ENCODE data around the gene CEP57L1. TPM values are rescaled to one million over a fixed set of nuclear protein-coding genes. Genes with fewer than 3 reads are reported as not detected.
"Not testable (repeated sequence)": the region's sequence is repeated elsewhere in the genome, so short reads cannot be mapped to it uniquely, and the experiment has no call there.

The CEP57L1 gene
- total RNA-seq, 1 experiment from 2014 or later = 45.2 TPM

DNA sequence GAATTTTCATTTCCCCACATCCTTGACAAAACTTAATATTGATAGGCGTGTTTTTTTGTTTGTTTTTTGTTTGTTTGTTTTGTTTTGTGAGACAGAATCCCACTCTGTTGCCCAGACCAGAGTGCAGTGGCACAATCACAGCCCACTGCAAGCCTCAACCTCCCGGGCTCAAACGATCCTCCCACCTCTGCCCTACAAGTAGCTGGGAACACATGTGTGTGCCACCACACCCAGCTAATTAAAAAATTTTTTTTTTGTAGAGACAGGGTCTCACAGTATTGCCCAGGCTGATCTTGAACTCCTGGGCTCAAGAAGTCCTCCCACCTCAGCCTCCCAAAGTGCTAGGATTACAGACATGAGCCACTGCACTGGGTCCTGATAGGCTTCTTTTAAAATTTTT, 9.2 kb downstream of the CEP57L1 start:
- Histone ChIP-seq H3K27ac (no peak overlapping the region), H3K9me3 (replicated peaks) (no peaks in the 10 kb centered on the region), H3K27me3 (replicated peaks) (no peaks in the 10 kb centered on the region), H3K4me3 (no peak overlapping the region), H3K36me3 (peaks cover 16% of the 10 kb centered on the region), H3K4me1 (replicated peaks) (no peaks in the 10 kb centered on the region)
- no peak for DNase-seq (ENCODE audit: low read depth in 1 of 2, low spot score in 2 of 2)

DNA sequence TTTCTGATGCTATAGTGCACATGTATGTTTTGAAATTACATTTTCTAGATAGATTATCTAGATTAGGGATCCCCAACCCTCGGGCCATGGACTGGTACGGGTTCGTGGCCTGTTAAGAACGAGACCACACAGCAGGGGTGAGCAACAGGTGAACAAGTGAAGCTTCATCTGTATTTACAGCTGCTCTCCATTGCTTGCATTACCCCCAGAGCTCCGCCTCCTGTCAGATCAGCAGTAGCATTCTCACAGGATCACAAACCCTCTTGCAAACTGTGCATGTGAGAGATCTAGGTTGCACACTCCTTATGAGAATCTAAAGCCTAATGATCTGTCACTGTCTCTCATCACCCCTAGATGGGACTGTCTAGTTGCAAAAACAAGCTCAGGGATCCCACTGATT, 10.4 kb downstream of the CEP57L1 start:
- no peak overlapping the region for H3K4me3 ChIP-seq
- no peaks in the 10 kb centered on the region for H3K9me3 ChIP-seq (replicated peaks)
- H3K27ac ChIP-seq = no peak overlapping the region
- H3K4me1 ChIP-seq (replicated peaks) = no peaks in the 10 kb centered on the region
- no peak for DNase-seq (ENCODE audit: low read depth in 1 of 2, low spot score in 2 of 2)
- peaks cover 10% of the 10 kb centered on the region; the same call in 1 of the 2 replicates for H3K36me3 ChIP-seq
- no peaks in the 10 kb centered on the region for H3K27me3 ChIP-seq (replicated peaks)

GRCh38 chr6:109109663-109110062, 14.4 kb downstream of the CEP57L1 start:
- H3K4me1 ChIP-seq (replicated peaks); H3K27me3 ChIP-seq (replicated peaks); H3K27ac ChIP-seq; H3K9me3 ChIP-seq (replicated peaks); DNase-seq (ENCODE audit: low read depth in 1 of 2, low spot score in 2 of 2); H3K4me3 ChIP-seq; H3K36me3 ChIP-seq: not testable (repeated sequence)

DNA sequence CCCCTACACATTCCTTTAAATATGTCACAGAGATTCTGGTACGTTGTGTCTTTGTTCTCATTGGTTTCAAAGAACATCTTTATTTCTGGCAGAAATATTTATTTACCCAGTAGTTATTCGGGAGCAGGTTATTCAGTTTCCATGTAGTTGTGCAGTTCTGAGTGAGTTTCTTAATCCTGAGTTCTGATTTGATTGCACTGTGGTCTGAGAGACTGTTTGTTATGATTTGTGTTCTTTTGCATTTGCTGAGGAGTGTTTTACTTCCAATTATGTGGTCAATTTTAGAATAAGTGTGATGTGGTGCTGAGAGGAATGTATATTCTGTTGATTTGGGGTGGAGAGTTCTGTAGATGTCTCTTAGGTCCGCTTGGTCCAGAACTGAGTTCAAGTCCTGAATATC, 17.4 kb downstream of the CEP57L1 start:
- H3K4me1 ChIP-seq (replicated peaks); H3K4me3 ChIP-seq; H3K27ac ChIP-seq; H3K36me3 ChIP-seq; H3K27me3 ChIP-seq (replicated peaks); DNase-seq (ENCODE audit: low read depth in 1 of 2, low spot score in 2 of 2); H3K9me3 ChIP-seq (replicated peaks): not testable (repeated sequence)

- H3K27me3 ChIP-seq (replicated peaks) = no peaks in the 10 kb centered on the region
- H3K36me3 ChIP-seq = no peaks in the 10 kb centered on the region
- H3K27ac ChIP-seq = no peak overlapping the region
- no peaks in the 10 kb centered on the region for H3K9me3 ChIP-seq (replicated peaks)
- H3K4me3 ChIP-seq = no peak overlapping the region
- no peak for DNase-seq (ENCODE audit: low read depth in 1 of 2, low spot score in 2 of 2)
- peaks cover 27% of the 10 kb centered on the region for H3K4me1 ChIP-seq (replicated peaks)
Measured at GRCh38 chr6:109117346-109118035, 22.2 kb downstream of the CEP57L1 start.

DNA sequence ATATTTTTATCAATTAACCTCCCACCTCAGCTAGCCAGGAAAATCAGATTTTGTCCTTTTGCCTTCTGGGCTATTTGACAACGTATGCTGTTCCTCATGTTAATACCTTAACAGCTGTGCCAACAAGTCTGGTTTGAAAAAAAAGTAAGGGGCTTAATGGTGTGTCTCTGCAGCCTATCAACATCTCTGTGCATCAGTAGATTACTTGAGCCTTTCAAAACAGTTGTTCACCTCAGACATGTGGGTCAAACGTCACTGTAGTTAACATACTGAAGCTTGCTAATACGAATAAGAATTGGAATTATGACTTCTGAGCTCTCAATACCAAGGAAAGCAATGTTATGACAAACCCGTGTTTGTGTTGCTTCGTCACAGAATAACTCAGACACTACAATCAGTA, 23.0 kb downstream of the CEP57L1 start:
- Histone ChIP-seq H3K27me3 (replicated peaks) (no peaks in the 10 kb centered on the region), H3K9me3 (replicated peaks) (no peaks in the 10 kb centered on the region), H3K27ac (no peak overlapping the region), H3K36me3 (no peaks in the 10 kb centered on the region), H3K4me1 (replicated peaks) (peaks cover 23% of the 10 kb centered on the region), H3K4me3 (no peak overlapping the region)
- DNase-seq (ENCODE audit: low read depth in 1 of 2, low spot score in 2 of 2) = no peak

GRCh38 chr6:109118871-109119354, 23.6 kb downstream of the CEP57L1 start:
- Histone ChIP-seq H3K4me1 (replicated peaks) (peaks cover 23% of the 10 kb centered on the region), H3K4me3 (no peak overlapping the region), H3K9me3 (replicated peaks) (no peaks in the 10 kb centered on the region), H3K27ac (no peak overlapping the region), H3K36me3 (no peaks in the 10 kb centered on the region), H3K27me3 (replicated peaks) (no peaks in the 10 kb centered on the region)
- no peak for DNase-seq (ENCODE audit: low read depth in 1 of 2, low spot score in 2 of 2)

GRCh38 chr6:109121411-109121810, 26.1 kb downstream of the CEP57L1 start:
- H3K9me3 ChIP-seq (replicated peaks) = no peaks in the 10 kb centered on the region
- H3K27ac ChIP-seq = no peak overlapping the region
- H3K27me3 ChIP-seq (replicated peaks) = no peaks in the 10 kb centered on the region
- H3K4me1 ChIP-seq (replicated peaks) = peaks cover 19% of the 10 kb centered on the region
- H3K4me3 ChIP-seq = no peak overlapping the region
- H3K36me3 ChIP-seq = no peaks in the 10 kb centered on the region
- no peak for DNase-seq (ENCODE audit: low read depth in 1 of 2, low spot score in 2 of 2)

DNA sequence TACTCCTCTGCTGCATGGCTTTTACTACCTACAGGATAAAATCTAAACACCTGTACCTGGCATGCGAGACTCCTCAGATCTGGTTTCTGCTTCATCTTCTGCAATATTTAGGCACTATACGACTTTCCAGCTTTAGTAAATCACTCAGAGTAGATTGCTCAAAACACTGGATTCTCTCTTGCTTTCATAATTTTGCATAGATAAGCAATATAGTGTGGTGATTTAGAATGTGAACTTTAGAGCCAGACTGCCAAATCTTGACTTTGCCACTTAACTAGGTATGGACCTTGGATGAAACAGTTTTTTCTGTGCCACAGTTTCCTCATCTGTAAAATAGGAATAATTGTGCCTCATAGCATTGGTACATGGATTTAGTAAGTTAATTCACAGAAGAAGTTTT, 28.9 kb downstream of the CEP57L1 start:
- Histone ChIP-seq H3K9me3 (replicated peaks) (no peaks in the 10 kb centered on the region), H3K36me3 (peaks cover 2% of the 10 kb centered on the region; the same call in 1 of the 2 replicates), H3K4me3 (no peak overlapping the region), H3K4me1 (replicated peaks) (peaks cover 14% of the 10 kb centered on the region), H3K27me3 (replicated peaks) (no peaks in the 10 kb centered on the region), H3K27ac (no peak overlapping the region)
- no peak for DNase-seq (ENCODE audit: low read depth in 1 of 2, low spot score in 2 of 2)

GRCh38 chr6:109125504-109125903, 30.2 kb downstream of the CEP57L1 start:
- no peak for DNase-seq (ENCODE audit: low read depth in 1 of 2, low spot score in 2 of 2)
- peaks cover 7% of the 10 kb centered on the region for H3K36me3 ChIP-seq
- H3K27me3 ChIP-seq (replicated peaks) = no peaks in the 10 kb centered on the region
- no peak overlapping the region for H3K4me3 ChIP-seq
- H3K9me3 ChIP-seq (replicated peaks) = no peaks in the 10 kb centered on the region
- peaks cover 9% of the 10 kb centered on the region for H3K4me1 ChIP-seq (replicated peaks)
- H3K27ac ChIP-seq = no peak overlapping the region

DNA sequence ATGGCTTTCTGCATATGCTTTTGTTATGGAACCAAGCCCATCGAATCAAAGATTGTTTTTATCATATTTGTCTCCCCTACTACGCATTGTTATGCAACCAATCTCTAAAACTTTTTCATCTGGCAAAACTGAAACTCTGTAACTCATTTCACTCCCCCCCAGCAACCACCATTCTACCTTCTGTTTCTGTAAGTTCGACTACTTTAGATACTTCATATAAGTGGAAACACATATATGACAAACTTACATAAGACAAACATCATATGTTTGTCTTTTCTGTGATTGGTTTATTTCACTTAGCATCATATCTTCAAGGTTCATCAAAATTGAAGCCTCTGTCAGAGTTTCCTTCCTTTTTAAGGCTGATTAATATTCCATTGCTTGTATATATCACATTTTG, 34.8 kb downstream of the CEP57L1 start:
- no peaks in the 10 kb centered on the region for H3K4me1 ChIP-seq (replicated peaks)
- no peak overlapping the region for H3K27ac ChIP-seq
- DNase-seq (ENCODE audit: low read depth in 1 of 2, low spot score in 2 of 2) = no peak
- peaks cover 10% of the 10 kb centered on the region for H3K36me3 ChIP-seq
- no peaks in the 10 kb centered on the region for H3K27me3 ChIP-seq (replicated peaks)
- no peaks in the 10 kb centered on the region for H3K9me3 ChIP-seq (replicated peaks)
- no peak overlapping the region for H3K4me3 ChIP-seq

DNA sequence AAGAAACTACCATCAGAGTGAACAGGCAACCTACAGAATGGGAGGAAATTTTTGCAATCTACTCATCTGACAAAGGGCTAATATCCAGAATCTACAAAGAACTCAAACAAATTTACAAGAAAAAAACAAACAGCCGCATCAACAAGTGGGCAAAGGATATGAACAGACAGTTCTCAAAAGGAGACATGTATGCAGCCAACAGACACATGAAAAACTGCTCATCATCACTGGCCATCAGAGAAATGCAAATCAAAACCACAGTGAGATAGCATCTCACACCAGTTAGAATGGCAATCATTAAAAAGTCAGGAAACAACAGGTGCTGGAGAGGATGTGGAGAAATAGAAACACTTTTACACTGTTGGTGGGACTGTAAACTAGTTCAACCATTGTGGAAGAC, 40.3 kb downstream of the CEP57L1 start:
- not testable (repeated sequence) for H3K4me3 ChIP-seq

GRCh38 chr6:109136039-109136438, 40.7 kb downstream of the CEP57L1 start:
- H3K27ac ChIP-seq; H3K36me3 ChIP-seq; H3K27me3 ChIP-seq (replicated peaks); DNase-seq (ENCODE audit: low read depth in 1 of 2, low spot score in 2 of 2); H3K4me3 ChIP-seq; H3K9me3 ChIP-seq (replicated peaks): not testable (repeated sequence)
- peaks cover 13% of the 10 kb centered on the region for H3K4me1 ChIP-seq (replicated peaks)

More for the DNA sequence above, 40.3 kb downstream of the CEP57L1 start:
- DNase-seq (ENCODE audit: low read depth in 1 of 2, low spot score in 2 of 2); H3K27ac ChIP-seq; H3K9me3 ChIP-seq (replicated peaks); H3K36me3 ChIP-seq; H3K27me3 ChIP-seq (replicated peaks): not testable (repeated sequence)
- peaks cover 13% of the 10 kb centered on the region for H3K4me1 ChIP-seq (replicated peaks)

GRCh38 chr6:109136530-109136929, 41.2 kb downstream of the CEP57L1 start:
- DNase-seq (ENCODE audit: low read depth in 1 of 2, low spot score in 2 of 2); H3K9me3 ChIP-seq (replicated peaks); H3K27me3 ChIP-seq (replicated peaks); H3K27ac ChIP-seq; H3K4me3 ChIP-seq; H3K36me3 ChIP-seq: not testable (repeated sequence)
- H3K4me1 ChIP-seq (replicated peaks) = peaks cover 13% of the 10 kb centered on the region

DNA sequence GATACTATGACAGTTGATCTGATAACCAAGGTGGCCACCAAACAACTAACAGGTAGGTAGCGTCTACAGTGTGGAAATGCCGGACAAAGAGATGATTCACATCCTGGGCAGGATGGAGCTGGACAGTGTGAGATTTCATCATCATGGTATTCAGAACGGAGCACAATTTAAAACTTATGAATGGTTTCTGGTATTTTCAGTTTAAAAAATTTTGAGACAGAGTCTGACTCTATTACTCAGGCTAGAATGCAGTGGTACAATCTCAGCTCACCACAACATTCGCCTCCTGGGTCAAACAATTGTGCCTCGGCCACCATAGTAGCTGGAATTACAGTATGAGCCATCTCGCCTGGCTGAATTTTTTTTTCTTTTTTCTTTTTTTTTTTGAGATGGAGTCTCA, 43.8 kb downstream of the CEP57L1 start:
- Histone ChIP-seq H3K36me3 (peaks cover 6% of the 10 kb centered on the region), H3K4me3 (no peak overlapping the region), H3K27ac (peak overlapping the region; percentile 50), H3K9me3 (replicated peaks) (no peaks in the 10 kb centered on the region), H3K4me1 (replicated peaks) (peaks cover 18% of the 10 kb centered on the region), H3K27me3 (replicated peaks) (no peaks in the 10 kb centered on the region)
- DNase-seq (ENCODE audit: low read depth in 1 of 2, low spot score in 2 of 2) = peak; percentile 51 to 54

All from SJSA1 (cell line).